Measurements from ENCODE around the gene PLA2G4D. TPM values are rescaled to one million over a fixed set of nuclear protein-coding genes. Genes with fewer than 3 reads are reported as not detected.

Gene PLA2G4D
- total RNA-seq, 1 experiment from 2014 or later: 0.24 TPM

- TF ChIP-seq USF2 (CRISPR knock-in tag; IDR thresholded peaks at IDR 0.05) (no peak), ZBTB43 (CRISPR knock-in tag; IDR thresholded peaks at IDR 0.05) (no peak), MYBL2 (CRISPR knock-in tag; IDR thresholded peaks at IDR 0.05) (no peak), ZNF425 (CRISPR knock-in tag; conservative IDR thresholded peaks at IDR 0.05) (no peak), IRF1 (CRISPR knock-in tag; IDR thresholded peaks at IDR 0.05) (no peak)
These were observed 4.4 kb downstream of the PLA2G4D start (continued) for GRCh38 chr15:42089942-42090341.

GRCh38 chr15:42088801-42089640 lies 5.3 kb downstream of the PLA2G4D start:
- Mint-ChIP-seq H3K4me1 (peaks cover 32% of the 10 kb centered on the region), H3K9me3 (no peaks in the 10 kb centered on the region), H3K27ac (no peak overlapping the region), H3K27me3 (ENCODE audit: low read depth) (no peaks in the 10 kb centered on the region; the same call in 1 of the 2 replicates), H3K4me3 (no peak overlapping the region), H3K36me3 (no peaks in the 10 kb centered on the region)
- no peak for TF ChIP-seq ARID4B (CRISPR knock-in tag; IDR thresholded peaks at IDR 0.05; ENCODE audit: borderline replicate concordance)
- TF ChIP-seq PRDM15 (CRISPR knock-in tag; IDR thresholded peaks at IDR 0.05): no peak
- TF ChIP-seq HMGA2 (CRISPR knock-in tag; IDR thresholded peaks at IDR 0.05): no peak
- no peak for TF ChIP-seq ATF3 (CRISPR knock-in tag; conservative IDR thresholded peaks at IDR 0.05)
- no peak for TF ChIP-seq ZNF425 (CRISPR knock-in tag; conservative IDR thresholded peaks at IDR 0.05)
- no peak for TF ChIP-seq NFE2L1 (CRISPR knock-in tag; IDR thresholded peaks at IDR 0.05)
- TF ChIP-seq USF1 (CRISPR knock-in tag; IDR thresholded peaks at IDR 0.05): no peak
- TF ChIP-seq AR (CRISPR knock-in tag; IDR thresholded peaks at IDR 0.05): no peak
- no peak for TF ChIP-seq NR3C1 (CRISPR knock-in tag; conservative IDR thresholded peaks at IDR 0.05; ENCODE audit: low read depth)
- ChIA-PET POLR2A (no interaction called here), CTCF (interaction anchor here (0.8 to 1.7 kb wide), 3 partner anchors 20 to 49 kb away, joined by 3 to 9 read pairs (median 5); no protein-coding TSS in a partner anchor)
- ATAC-seq: no peak
- DNase-seq (ENCODE audit: low spot score): no peak
